PC-9 (cell line): ENCODE results near the gene AOPEP.

ENCODE experiments used
- CTCF ChIP-seq: fragments of 200-600 bp; sonication (generic); conservative IDR thresholded peaks from 2 replicates; pipeline ENCODE4 v1.6.1; 2017; ENCODE audit warnings: mixed run types, antibody characterized with exemption, mild to moderate bottlenecking, moderate library complexity
- EZH2 ChIP-seq: fragments of 200-600 bp; sonication (generic); IDR thresholded peaks from 2 replicates; pipeline ENCODE4 v1.8.0; 2017; ENCODE audit warnings: antibody characterized with exemption, low read depth

DNA sequence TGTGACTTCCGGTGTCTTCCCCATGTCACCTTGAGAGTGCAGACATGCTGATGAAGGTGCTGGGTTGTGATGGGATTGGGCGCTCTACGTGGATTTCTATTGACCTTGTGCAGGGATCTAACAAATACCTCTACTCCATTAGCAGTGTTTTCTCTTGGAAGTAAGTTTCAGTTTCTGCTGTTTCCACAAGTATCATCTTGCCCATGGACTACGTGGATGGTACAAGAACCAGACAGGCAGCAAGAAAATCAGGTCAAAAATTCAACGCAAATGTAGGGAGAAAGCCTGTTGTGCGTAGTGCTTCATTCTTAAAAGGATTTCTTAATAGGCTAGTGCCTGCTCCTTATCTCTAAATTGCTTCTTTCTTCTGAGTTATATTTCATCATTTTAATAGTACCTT lies 60.8 kb downstream of the AOPEP start:
- no peak for TF ChIP-seq CTCF
- TF ChIP-seq EZH2, result no peak
